IPS-18a (cell line): ENCODE results near the gene ZDHHC19.
"Not testable (repeated sequence)": the region's sequence is repeated elsewhere in the genome, so short reads cannot be mapped to it uniquely, and the experiment has no call there.

Source experiments
- H3K27ac ChIP-seq: one replicate; pipeline ENCODE4 v1.5.1; 2013; ENCODE audit warnings: low read length
- H3K27me3 ChIP-seq: one replicate; pipeline ENCODE4 v1.6.1; 2013; ENCODE audit warnings: mild to moderate bottlenecking, low read length; ENCODE audit not compliant: control insufficient read depth, insufficient read depth
- H3K36me3 ChIP-seq: one replicate; pipeline ENCODE4 v1.6.1; 2013; ENCODE audit warnings: low read depth, low read length; ENCODE audit not compliant: control insufficient read depth
- H3K4me1 ChIP-seq: one replicate; pipeline ENCODE4 v1.6.1; 2013; ENCODE audit warnings: low read depth, low read length; ENCODE audit not compliant: control insufficient read depth
- H3K4me3 ChIP-seq: one replicate; pipeline ENCODE4 v1.5.1; 2013; ENCODE audit warnings: low read length
- H3K9ac ChIP-seq: one replicate; pipeline ENCODE4 v1.6.1; 2013; ENCODE audit warnings: mild to moderate bottlenecking, low read length, moderate library complexity
- H3K9me3 ChIP-seq: one replicate; pipeline ENCODE4 v1.6.1; 2013; ENCODE audit warnings: low read depth, low read length; ENCODE audit not compliant: control insufficient read depth

The ZDHHC19 gene

DNA sequence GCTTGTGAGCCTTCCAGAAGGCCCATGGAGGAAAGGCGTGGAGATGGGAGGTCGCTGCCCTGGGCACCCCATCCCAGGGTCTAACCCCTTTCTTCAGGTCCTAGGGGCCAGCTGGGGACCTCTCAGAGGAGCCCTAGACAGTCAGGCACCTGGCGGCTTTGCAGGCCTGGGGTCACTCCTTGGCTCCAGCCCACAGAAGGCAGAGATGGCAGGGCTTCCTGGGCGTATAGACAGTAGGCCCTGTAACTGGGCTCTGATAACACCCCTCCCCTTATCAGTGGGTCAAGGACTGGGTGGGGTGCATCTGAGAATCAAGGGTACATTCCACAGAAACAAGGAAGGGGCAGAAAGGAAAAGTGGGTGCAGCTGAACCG is 16.7 kb downstream of the ZDHHC19 start:
- no peak overlapping the region for H3K4me3 ChIP-seq
- no peaks in the 10 kb centered on the region for H3K27me3 ChIP-seq
- H3K36me3 ChIP-seq: no peaks in the 10 kb centered on the region
- no peaks in the 10 kb centered on the region for H3K9me3 ChIP-seq
- no peaks in the 10 kb centered on the region for H3K4me1 ChIP-seq
- no peak overlapping the region for H3K27ac ChIP-seq
- no peak overlapping the region for H3K9ac ChIP-seq

- Histone ChIP-seq H3K9ac (no peak overlapping the region), H3K27ac (no peak overlapping the region), H3K4me3 (no peak overlapping the region), H3K4me1 (no peaks in the 10 kb centered on the region), H3K27me3 (no peaks in the 10 kb centered on the region), H3K9me3 (no peaks in the 10 kb centered on the region), H3K36me3 (no peaks in the 10 kb centered on the region)
Observed at GRCh38 chr3:196193736-196194541, 17.3 kb downstream of the ZDHHC19 start.

GRCh38 chr3:196193133-196193735 is 18.0 kb downstream of the ZDHHC19 start:
- H3K4me1 ChIP-seq: no peaks in the 10 kb centered on the region
- no peaks in the 10 kb centered on the region for H3K36me3 ChIP-seq
- H3K9ac ChIP-seq: no peak overlapping the region
- H3K4me3 ChIP-seq: no peak overlapping the region
- H3K27me3 ChIP-seq: no peaks in the 10 kb centered on the region
- no peaks in the 10 kb centered on the region for H3K9me3 ChIP-seq
- no peak overlapping the region for H3K27ac ChIP-seq

DNA sequence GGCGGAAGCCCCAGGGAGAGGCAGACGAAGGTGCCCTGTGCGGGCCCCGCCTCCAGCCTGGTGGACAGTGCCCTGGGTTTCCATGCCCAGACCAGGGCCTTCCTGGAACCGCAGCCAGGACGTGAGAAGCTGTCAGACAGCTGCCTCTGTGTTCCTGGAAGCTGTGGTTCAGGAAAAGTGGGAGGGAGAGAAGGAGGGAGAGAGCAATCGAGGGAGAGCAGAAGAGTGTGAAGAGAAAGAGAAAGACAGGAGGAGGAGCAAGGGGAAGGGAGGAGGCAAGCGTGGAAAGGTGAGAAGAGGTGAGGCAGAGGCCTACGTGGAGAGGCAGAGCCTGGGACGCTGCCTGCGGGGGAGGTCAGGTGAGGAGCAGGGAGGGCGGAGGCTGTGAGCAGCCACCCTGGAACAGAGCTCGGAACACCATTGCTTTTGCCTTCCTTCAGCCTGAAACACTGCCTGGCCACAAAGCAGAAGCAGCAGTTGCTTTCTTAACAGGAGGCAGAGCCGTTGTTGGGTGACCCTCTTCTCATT is 18.6 kb downstream of the ZDHHC19 start:
- Histone ChIP-seq H3K9ac (no peak overlapping the region), H3K9me3 (no peaks in the 10 kb centered on the region), H3K27ac (no peak overlapping the region), H3K27me3 (no peaks in the 10 kb centered on the region), H3K4me3 (no peak overlapping the region), H3K4me1 (no peaks in the 10 kb centered on the region), H3K36me3 (no peaks in the 10 kb centered on the region)

- Histone ChIP-seq H3K27ac (no peak overlapping the region), H3K9ac (no peak overlapping the region), H3K4me1 (peaks cover 2% of the 10 kb centered on the region)
Observed at GRCh38 chr3:196192036-196192523, 19.1 kb downstream of the ZDHHC19 start.

DNA sequence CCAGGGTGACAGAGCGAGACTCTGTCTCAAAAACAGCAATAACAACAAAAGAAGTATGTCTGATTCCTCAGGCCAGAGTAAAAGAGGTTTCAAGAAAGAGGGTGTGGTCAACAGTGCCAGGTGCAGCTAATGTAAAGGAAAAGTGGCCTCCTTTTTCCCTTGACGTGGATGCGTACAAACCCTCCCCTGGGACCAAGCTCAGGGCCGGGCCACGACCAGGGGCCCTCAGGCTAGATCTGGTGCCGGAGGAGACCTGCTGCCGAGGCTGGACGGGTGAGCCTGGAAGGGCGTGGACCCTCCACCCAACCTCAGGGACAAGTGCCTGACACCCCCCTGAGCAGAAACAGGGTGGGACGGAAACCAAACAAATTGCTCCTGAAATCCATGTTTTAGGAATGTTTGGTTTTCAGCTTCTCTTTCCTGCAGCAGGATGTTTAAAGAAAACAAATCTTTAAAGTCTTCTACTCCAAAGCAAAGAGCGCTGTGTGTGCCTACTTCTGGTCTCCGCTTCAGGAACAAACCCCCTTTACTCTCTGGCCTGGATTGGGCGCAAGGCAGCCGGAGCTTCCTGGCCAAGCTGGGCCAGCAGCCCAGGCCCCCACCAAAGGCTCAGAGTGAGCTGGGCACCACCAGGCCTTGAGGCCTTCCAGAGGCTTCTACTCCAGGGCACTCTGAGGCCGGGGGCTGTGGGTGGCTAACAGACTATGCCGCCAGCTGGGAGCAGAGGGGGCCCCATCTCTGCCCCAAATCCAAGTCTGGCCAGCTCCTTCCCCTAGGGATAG is 21.4 kb downstream of the ZDHHC19 start:
- H3K27me3 ChIP-seq: no peaks in the 10 kb centered on the region
- no peaks in the 10 kb centered on the region for H3K36me3 ChIP-seq
- no peak overlapping the region for H3K9ac ChIP-seq
- peaks cover 5% of the 10 kb centered on the region for H3K4me1 ChIP-seq
- H3K9me3 ChIP-seq: no peaks in the 10 kb centered on the region
- H3K4me3 ChIP-seq: no peak overlapping the region
- H3K27ac ChIP-seq: no peak overlapping the region

More at GRCh38 chr3:196192036-196192523, 19.1 kb downstream of the ZDHHC19 start:
- H3K4me3 ChIP-seq: no peak overlapping the region
- no peaks in the 10 kb centered on the region for H3K27me3 ChIP-seq
- H3K36me3 ChIP-seq: no peaks in the 10 kb centered on the region
- H3K9me3 ChIP-seq: no peaks in the 10 kb centered on the region

DNA sequence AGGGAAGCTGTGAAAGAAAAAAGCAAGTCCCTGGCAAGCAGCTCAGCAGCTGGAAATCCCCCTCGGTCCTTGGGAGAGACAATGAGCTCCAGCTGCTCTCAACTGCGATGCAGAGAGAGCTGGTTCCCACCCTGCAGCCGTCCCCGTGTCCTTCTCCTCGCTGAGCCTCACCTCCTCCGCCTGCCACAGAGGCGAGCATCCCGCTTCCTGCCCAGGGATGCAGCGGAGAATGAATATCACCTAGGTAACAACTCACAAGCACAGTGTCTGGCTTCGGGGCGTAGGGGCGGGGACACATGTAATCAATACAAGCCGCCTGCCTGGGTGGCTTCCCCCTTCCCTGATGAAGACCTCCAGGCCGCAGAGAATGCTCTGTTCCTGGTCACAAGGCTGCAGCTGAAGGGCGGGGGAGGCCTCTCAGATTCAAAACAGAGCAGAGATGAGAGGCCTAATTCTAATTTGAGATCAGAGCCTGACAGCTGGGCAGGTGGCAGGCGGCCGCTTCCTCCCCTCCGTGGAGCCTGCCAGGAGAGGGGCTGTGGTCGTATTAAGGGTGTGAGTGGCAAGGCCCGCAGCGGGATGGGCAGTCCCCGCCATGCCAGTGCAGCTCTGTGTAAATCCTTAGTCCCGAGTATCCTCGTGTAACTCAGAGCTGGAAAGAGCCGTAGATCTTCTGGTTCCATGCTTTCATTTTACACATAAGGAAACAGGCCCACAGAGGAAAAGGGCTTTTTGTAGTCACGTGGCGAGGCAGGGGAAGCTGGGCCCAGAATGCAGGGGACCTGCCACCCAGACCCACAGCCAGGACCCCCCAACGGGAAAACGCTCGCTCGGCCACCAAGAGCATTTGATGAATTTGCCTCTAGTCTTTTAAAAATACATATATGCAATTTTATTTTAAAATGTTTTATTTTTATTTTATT is 24.3 kb downstream of the ZDHHC19 start:
- Histone ChIP-seq H3K36me3 (no peaks in the 10 kb centered on the region), H3K9me3 (no peaks in the 10 kb centered on the region), H3K9ac (peak overlapping the region; percentile 32), H3K27ac (peak overlapping the region; percentile 68), H3K4me1 (peaks cover 5% of the 10 kb centered on the region), H3K4me3 (peak overlapping the region; percentile 13), H3K27me3 (no peaks in the 10 kb centered on the region)

- Histone ChIP-seq H3K4me1 (peaks cover 5% of the 10 kb centered on the region), H3K27ac (no peak overlapping the region), H3K36me3 (no peaks in the 10 kb centered on the region)
Observed at GRCh38 chr3:196184881-196185280, 26.3 kb downstream of the ZDHHC19 start.

DNA sequence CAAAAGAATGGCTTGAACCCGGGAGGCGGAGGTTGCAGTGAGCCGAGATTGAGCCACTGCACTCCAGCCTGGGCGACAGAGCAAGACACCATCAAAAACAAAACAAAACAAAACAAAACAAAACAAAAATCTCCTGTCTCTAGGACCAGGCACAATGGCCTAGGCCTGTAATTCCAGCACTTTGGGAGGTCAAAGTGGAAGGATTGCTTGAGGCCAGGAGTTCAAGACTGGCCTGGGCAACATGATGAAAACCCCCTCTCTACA is 27.1 kb downstream of the ZDHHC19 start:
- peaks cover 11% of the 10 kb centered on the region for H3K4me1 ChIP-seq
- H3K4me3 ChIP-seq, H3K9ac ChIP-seq, H3K36me3 ChIP-seq, H3K27ac ChIP-seq, H3K27me3 ChIP-seq, H3K9me3 ChIP-seq: not testable (repeated sequence)

More at GRCh38 chr3:196184881-196185280, 26.3 kb downstream of the ZDHHC19 start:
- no peaks in the 10 kb centered on the region for H3K27me3 ChIP-seq
- no peak overlapping the region for H3K9ac ChIP-seq
- H3K9me3 ChIP-seq: no peaks in the 10 kb centered on the region
- no peak overlapping the region for H3K4me3 ChIP-seq

- Histone ChIP-seq H3K9ac (no peak overlapping the region), H3K4me1 (peaks cover 10% of the 10 kb centered on the region), H3K4me3 (no peak overlapping the region), H3K36me3 (no peaks in the 10 kb centered on the region), H3K9me3 (no peaks in the 10 kb centered on the region), H3K27me3 (no peaks in the 10 kb centered on the region), H3K27ac (no peak overlapping the region)
Observed at GRCh38 chr3:196181127-196181546, 30.1 kb downstream of the ZDHHC19 start.

DNA sequence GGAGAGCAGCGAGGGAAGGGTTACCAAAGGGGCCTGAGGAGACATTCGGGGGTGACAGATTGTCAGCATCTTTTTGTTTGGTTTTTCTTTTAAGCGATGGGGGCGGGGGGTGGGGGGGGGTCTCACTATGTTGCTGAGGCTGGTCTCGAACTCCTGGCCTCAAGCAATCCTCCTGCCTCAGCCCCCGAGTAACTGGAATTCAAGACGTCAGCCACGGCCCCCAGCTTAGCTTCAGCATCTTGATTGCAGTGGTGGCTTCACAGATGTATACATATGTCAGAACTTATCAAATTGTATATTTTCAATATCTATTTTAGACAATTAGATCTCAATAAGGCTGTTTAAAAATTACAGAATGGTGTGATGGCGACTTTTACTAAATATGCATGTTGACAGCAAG is 30.9 kb downstream of the ZDHHC19 start:
- no peaks in the 10 kb centered on the region for H3K27me3 ChIP-seq
- H3K9me3 ChIP-seq: no peaks in the 10 kb centered on the region
- peaks cover 10% of the 10 kb centered on the region for H3K4me1 ChIP-seq
- H3K36me3 ChIP-seq: no peaks in the 10 kb centered on the region
- H3K9ac ChIP-seq: no peak overlapping the region
- H3K27ac ChIP-seq: no peak overlapping the region
- H3K4me3 ChIP-seq: no peak overlapping the region
